Measurements from ENCODE around the gene JARID2. TPM values are rescaled to one million over a fixed set of nuclear protein-coding genes. Genes with fewer than 3 reads are reported as not detected.

JARID2 gene
- total RNA-seq, 2 experiments from 2014 or later, result 33.0 to 33.2 TPM

DNA sequence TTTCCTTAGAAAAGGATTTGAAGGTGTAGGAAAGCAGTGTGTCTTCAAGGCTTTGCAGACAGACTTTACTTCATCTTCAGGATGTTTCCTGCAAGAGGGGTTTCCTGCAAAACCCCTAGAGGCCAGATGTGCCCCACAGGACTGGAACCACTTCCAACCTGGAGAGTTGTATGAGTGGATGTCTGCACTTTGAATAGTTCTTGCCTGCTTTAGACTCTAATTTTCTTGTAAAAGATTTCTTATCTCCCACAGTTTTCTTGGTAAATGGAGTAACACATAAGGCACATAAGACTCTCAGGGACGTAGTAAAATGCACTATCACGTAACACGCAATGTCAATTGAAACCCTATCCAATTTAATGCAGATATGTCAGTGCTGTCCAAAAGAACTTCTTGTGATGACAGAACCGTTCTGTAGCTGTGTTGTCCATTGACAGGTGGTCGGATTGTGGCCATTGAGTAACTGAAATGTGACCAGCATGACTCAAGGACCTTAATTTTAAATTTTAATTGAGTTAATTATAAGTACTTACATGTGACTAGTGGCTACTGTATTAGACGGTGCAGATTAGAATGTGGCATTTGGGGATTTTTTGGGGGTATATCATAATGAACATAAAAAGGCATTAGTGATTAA is 118.7 kb downstream of the JARID2 start:
- ChIA-PET CTCF (no interaction called here), POLR2A (no interaction called here)
- Mint-ChIP-seq H3K36me3 (ENCODE audit: low read depth) (peaks cover 16% of the 10 kb centered on the region), H3K27ac (peak overlapping the region; percentile 14), H3K4me1 (ENCODE audit: low read depth) (peaks cover 37% of the 10 kb centered on the region), H3K4me3 (no peak overlapping the region), H3K9me3 (ENCODE audit: insufficient read depth) (no peaks in the 10 kb centered on the region), H3K27me3 (ENCODE audit: low read depth) (no peaks in the 10 kb centered on the region)
- no peak for ATAC-seq
- DNase-seq, result no peak

GRCh38 chr6:15365273-15365687 is 119.4 kb downstream of the JARID2 start:
- H3K27ac Mint-ChIP-seq, result peak overlapping the region; percentile 68
- H3K36me3 Mint-ChIP-seq (ENCODE audit: low read depth), result peaks cover 16% of the 10 kb centered on the region
- H3K4me3 Mint-ChIP-seq, result peak overlapping the region; percentile 26
- ATAC-seq (peak; percentile 79), DNase-seq (peak; percentile 69)
- ChIA-PET POLR2A (interaction anchor here (0.6 kb wide), 1 partner anchor 108 kb away, joined by 3 read pairs; no protein-coding TSS in a partner anchor), CTCF (no interaction called here)
- no peaks in the 10 kb centered on the region for H3K9me3 Mint-ChIP-seq (ENCODE audit: insufficient read depth)
- H3K27me3 Mint-ChIP-seq (ENCODE audit: low read depth), result no peaks in the 10 kb centered on the region
- H3K4me1 Mint-ChIP-seq (ENCODE audit: low read depth), result peaks cover 39% of the 10 kb centered on the region

DNA sequence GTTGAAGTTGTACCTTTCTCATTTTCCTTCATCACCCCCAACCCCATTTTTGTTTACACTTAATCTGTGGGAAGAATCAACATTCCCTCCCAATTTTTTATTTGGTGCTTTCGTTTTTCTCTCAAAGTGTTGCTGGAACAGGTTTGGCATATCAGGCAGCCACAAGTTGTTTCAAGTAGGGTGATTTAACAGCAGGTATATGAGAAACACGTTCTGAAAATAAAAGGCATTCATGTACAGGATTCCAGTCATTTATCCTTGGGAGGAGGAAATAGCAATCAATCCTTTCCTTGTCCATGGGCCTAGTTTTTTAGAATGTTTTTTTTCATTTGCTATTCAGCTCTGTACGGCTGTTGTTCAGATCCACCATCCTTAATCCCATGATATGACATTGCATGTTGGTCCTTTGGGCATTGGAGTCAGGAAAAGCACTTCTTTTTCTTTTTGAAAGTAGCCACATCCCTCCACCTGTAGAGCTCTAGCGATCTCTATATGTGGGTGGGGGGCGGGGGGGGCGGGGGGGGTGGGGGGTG is 120.2 kb downstream of the JARID2 start:
- H3K27ac Mint-ChIP-seq, result no peak overlapping the region
- H3K27me3 Mint-ChIP-seq (ENCODE audit: low read depth), result no peaks in the 10 kb centered on the region
- POLR2A ChIA-PET, result no interaction called here
- no peak for DNase-seq
- no peak for ATAC-seq
- peaks cover 19% of the 10 kb centered on the region for H3K36me3 Mint-ChIP-seq (ENCODE audit: low read depth)
- H3K4me3 Mint-ChIP-seq, result peak overlapping the region; percentile 11
- H3K9me3 Mint-ChIP-seq (ENCODE audit: insufficient read depth), result no peaks in the 10 kb centered on the region
- H3K4me1 Mint-ChIP-seq (ENCODE audit: low read depth), result peaks cover 44% of the 10 kb centered on the region
- CTCF ChIA-PET, result no interaction called here

DNA sequence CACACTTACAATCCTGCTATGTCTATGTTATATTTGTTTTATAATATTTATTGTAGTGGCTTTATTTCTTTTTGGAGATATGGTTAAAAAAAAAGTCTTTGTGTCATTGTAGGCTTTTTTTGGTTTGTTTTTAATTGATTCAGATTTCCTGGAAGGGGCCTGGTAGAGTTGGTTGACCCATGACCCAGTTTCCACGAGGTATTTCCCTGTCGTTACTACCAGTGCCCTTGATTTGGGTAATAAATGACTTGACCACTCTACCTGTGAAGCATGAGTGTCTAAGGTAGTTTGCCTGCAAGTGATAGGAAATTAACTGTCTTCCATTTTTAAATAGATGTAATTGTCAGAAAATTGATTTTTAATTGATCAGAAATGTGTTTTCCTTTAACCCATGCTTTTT is 121.0 kb downstream of the JARID2 start:
- H3K9me3 Mint-ChIP-seq (ENCODE audit: insufficient read depth), result no peaks in the 10 kb centered on the region
- H3K4me1 Mint-ChIP-seq (ENCODE audit: low read depth), result peaks cover 51% of the 10 kb centered on the region
- H3K36me3 Mint-ChIP-seq (ENCODE audit: low read depth), result peaks cover 22% of the 10 kb centered on the region
- DNase-seq, result no peak
- ChIA-PET CTCF (no interaction called here), POLR2A (no interaction called here)
- no peak overlapping the region for H3K4me3 Mint-ChIP-seq
- ATAC-seq, result no peak
- H3K27me3 Mint-ChIP-seq (ENCODE audit: low read depth), result no peaks in the 10 kb centered on the region
- H3K27ac Mint-ChIP-seq, result no peak overlapping the region

DNA sequence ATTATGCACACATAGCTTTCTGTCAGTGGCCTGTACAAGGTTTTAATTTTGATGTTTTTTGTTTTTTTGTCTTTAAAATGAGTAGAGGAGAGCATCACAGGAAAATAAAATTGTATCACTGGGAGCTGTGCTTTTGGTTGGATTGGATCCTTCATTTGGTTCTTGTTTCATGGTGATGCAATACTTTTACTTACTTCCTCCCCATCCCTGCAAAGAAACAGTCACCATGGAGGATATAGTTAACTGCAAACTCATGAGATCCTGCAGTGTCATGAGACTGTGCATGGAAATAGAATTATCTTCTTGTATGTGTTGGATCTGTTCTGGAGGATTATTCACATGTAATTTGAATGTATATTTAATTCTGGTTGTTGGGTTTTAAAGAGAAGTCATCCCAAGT is 122.3 kb downstream of the JARID2 start:
- POLR2A ChIA-PET, result no interaction called here

GRCh38 chr6:15368873-15369272 is 123.0 kb downstream of the JARID2 start:
- Mint-ChIP-seq H3K27ac (no peak overlapping the region), H3K4me1 (ENCODE audit: low read depth) (peaks cover 53% of the 10 kb centered on the region), H3K36me3 (ENCODE audit: low read depth) (peaks cover 24% of the 10 kb centered on the region), H3K27me3 (ENCODE audit: low read depth) (no peaks in the 10 kb centered on the region), H3K9me3 (ENCODE audit: insufficient read depth) (no peaks in the 10 kb centered on the region), H3K4me3 (no peak overlapping the region)
- ChIA-PET CTCF (no interaction called here), POLR2A (interaction anchor here (0.6 kb wide), 1 partner anchor 84 kb away, joined by 3 read pairs; no protein-coding TSS in a partner anchor)
- ATAC-seq (no peak), DNase-seq (no peak)

More for the DNA sequence above, 122.3 kb downstream of the JARID2 start:
- no peaks in the 10 kb centered on the region for H3K27me3 Mint-ChIP-seq (ENCODE audit: low read depth)
- no peak overlapping the region for H3K4me3 Mint-ChIP-seq
- H3K9me3 Mint-ChIP-seq (ENCODE audit: insufficient read depth), result no peaks in the 10 kb centered on the region
- CTCF ChIA-PET, result interaction anchor here (1.3 kb wide), 1 partner anchor 22 kb away, joined by 3 read pairs; no protein-coding TSS in a partner anchor
- peaks cover 24% of the 10 kb centered on the region for H3K36me3 Mint-ChIP-seq (ENCODE audit: low read depth)
- no peak for ATAC-seq
- no peak overlapping the region for H3K27ac Mint-ChIP-seq
- peaks cover 53% of the 10 kb centered on the region for H3K4me1 Mint-ChIP-seq (ENCODE audit: low read depth)
- DNase-seq, result no peak

GRCh38 chr6:15369838-15370237 is 124.0 kb downstream of the JARID2 start:
- peaks cover 24% of the 10 kb centered on the region for H3K36me3 Mint-ChIP-seq (ENCODE audit: low read depth)
- DNase-seq, result no peak
- peaks cover 53% of the 10 kb centered on the region for H3K4me1 Mint-ChIP-seq (ENCODE audit: low read depth)
- ChIA-PET CTCF (no interaction called here), POLR2A (no interaction called here)
- no peaks in the 10 kb centered on the region for H3K9me3 Mint-ChIP-seq (ENCODE audit: insufficient read depth)
- H3K27ac Mint-ChIP-seq, result no peak overlapping the region
- ATAC-seq, result no peak
- H3K27me3 Mint-ChIP-seq (ENCODE audit: low read depth), result no peaks in the 10 kb centered on the region
- no peak overlapping the region for H3K4me3 Mint-ChIP-seq

- CTCF ChIA-PET, result no interaction called here
- ATAC-seq, result no peak
These were observed 125.1 kb downstream of the JARID2 start for GRCh38 chr6:15370733-15371671.

GRCh38 chr6:15372932-15373331 is 127.1 kb downstream of the JARID2 start:
- Mint-ChIP-seq H3K4me1 (ENCODE audit: low read depth) (peaks cover 30% of the 10 kb centered on the region), H3K27me3 (ENCODE audit: low read depth) (no peaks in the 10 kb centered on the region), H3K36me3 (ENCODE audit: low read depth) (peaks cover 22% of the 10 kb centered on the region), H3K27ac (no peak overlapping the region), H3K4me3 (no peak overlapping the region), H3K9me3 (ENCODE audit: insufficient read depth) (no peaks in the 10 kb centered on the region)
- CTCF ChIA-PET, result no interaction called here
- no peak for DNase-seq
- ATAC-seq, result no peak
- POLR2A ChIA-PET, result no interaction called here

More at GRCh38 chr6:15370733-15371671, 125.1 kb downstream of the JARID2 start:
- no peak overlapping the region for H3K27ac Mint-ChIP-seq
- peaks cover 42% of the 10 kb centered on the region for H3K4me1 Mint-ChIP-seq (ENCODE audit: low read depth)
- no peaks in the 10 kb centered on the region for H3K27me3 Mint-ChIP-seq (ENCODE audit: low read depth)
- H3K36me3 Mint-ChIP-seq (ENCODE audit: low read depth), result peaks cover 24% of the 10 kb centered on the region
- POLR2A ChIA-PET, result no interaction called here
- no peak overlapping the region for H3K4me3 Mint-ChIP-seq
- no peaks in the 10 kb centered on the region for H3K9me3 Mint-ChIP-seq (ENCODE audit: insufficient read depth)
- no peak for DNase-seq

GRCh38 chr6:15374119-15374518 is 128.2 kb downstream of the JARID2 start:
- Mint-ChIP-seq H3K9me3 (ENCODE audit: insufficient read depth) (no peaks in the 10 kb centered on the region), H3K27me3 (ENCODE audit: low read depth) (no peaks in the 10 kb centered on the region), H3K4me3 (no peak overlapping the region), H3K4me1 (ENCODE audit: low read depth) (peaks cover 34% of the 10 kb centered on the region), H3K36me3 (ENCODE audit: low read depth) (peaks cover 24% of the 10 kb centered on the region), H3K27ac (no peak overlapping the region)
- ATAC-seq (peak; percentile 19), DNase-seq (no peak)
- CTCF ChIA-PET, result no interaction called here
- POLR2A ChIA-PET, result no interaction called here

DNA sequence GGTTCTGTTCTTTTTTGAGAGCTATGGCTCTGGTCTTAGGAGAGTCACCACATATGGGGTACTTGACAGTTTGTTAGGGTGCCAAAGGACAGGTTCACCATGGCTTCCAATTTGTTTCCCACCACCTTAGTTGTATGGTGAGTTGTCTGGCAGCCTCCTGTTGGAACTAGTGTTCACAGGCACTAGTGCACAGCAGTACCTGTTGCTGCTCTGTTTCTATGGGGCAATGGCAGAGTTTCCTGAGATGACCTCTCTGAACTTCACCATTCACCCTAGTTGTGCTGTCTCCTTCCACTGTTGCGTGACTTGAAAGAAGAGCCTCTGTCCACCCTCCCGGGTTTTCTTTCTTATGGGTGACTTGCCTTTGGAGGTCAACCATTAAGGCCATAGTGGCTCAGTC is 129.1 kb downstream of the JARID2 start:
- ATAC-seq (no peak), DNase-seq (no peak)
- ChIA-PET CTCF (no interaction called here), POLR2A (no interaction called here)
- no peaks in the 10 kb centered on the region for H3K9me3 Mint-ChIP-seq (ENCODE audit: insufficient read depth)
- H3K4me3 Mint-ChIP-seq, result no peak overlapping the region
- H3K36me3 Mint-ChIP-seq (ENCODE audit: low read depth), result peaks cover 26% of the 10 kb centered on the region
- peaks cover 33% of the 10 kb centered on the region for H3K4me1 Mint-ChIP-seq (ENCODE audit: low read depth)
- H3K27me3 Mint-ChIP-seq (ENCODE audit: low read depth), result no peaks in the 10 kb centered on the region
- no peak overlapping the region for H3K27ac Mint-ChIP-seq

DNA sequence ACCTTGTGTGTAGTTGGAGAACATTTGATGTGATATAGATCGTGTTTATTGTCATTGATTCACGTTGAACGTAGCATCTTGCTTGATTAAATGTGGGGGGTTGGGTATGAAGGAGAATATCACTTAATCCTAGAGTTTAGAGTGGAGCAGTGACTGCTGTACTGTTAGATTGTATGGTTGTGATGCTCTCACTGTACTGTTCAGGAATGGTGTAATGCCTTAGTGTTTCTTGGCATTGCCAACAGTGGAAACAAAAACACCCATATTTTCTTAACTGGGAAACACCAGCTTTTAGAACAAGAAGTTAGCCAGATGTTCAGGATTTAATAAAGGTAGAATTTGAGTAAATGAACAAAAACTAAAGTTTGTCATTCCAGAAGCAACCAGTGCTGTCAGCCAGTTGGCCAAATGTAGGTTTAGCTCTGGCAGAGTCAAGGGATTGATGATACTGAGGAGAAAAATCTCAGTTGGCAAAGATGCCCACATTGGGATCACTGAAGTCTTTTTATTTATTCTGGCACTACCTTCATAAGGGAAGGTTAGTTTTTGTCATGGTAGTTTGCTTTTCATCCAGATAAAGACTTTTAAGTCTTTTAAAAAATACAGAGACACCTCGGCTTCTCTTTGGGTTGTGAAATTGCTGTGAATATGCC is 129.9 kb downstream of the JARID2 start:
- Mint-ChIP-seq H3K4me3 (no peak overlapping the region), H3K4me1 (ENCODE audit: low read depth) (peaks cover 34% of the 10 kb centered on the region), H3K27ac (no peak overlapping the region), H3K27me3 (ENCODE audit: low read depth) (no peaks in the 10 kb centered on the region), H3K36me3 (ENCODE audit: low read depth) (peaks cover 25% of the 10 kb centered on the region), H3K9me3 (ENCODE audit: insufficient read depth) (no peaks in the 10 kb centered on the region)
- ATAC-seq, result no peak
- ChIA-PET POLR2A (no interaction called here), CTCF (no interaction called here)
- DNase-seq, result no peak
